ENCODE measurements around the gene MYCBP2.

The MYCBP2 gene

DNA sequence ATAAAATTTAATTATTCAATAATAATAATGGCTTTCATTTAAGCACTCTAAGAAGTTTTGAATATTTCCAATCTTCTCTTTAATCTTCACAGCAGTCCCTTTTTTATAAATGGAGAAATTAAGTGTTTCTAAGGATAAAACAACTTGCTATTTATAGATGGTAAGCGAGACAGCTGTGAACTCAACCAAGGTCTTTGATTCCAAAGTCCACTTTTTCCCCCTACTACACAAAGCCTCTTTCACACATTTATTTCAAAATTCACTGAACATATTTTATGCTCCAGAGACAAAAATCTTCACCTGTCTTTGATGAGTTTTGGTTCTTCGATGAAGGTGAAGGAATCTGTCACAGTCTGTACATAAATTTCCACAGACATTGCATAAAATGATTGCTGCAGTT is 265.5 kb downstream of the MYCBP2 start:
- Histone ChIP-seq H3K27me3 (ENCODE audit: insufficient read depth, low read depth) (no peaks in the 10 kb centered on the region), H3K27ac (no peak overlapping the region), H3K4me3 (IDR thresholded peaks at IDR 0.05; ENCODE audit: insufficient read depth, low read depth, low read length) (no peak overlapping the region), H3K4me1 (ENCODE audit: low read depth, poor library complexity, severe bottlenecking) (no peaks in the 10 kb centered on the region), H3K4me2 (no peak overlapping the region), H3K9ac (no peak overlapping the region), H2AFZ (ENCODE audit: low read depth) (no peak overlapping the region), H4K20me1 (ENCODE audit: insufficient read depth) (no peaks in the 10 kb centered on the region), H3K36me3 (ENCODE audit: insufficient read depth) (no peaks in the 10 kb centered on the region), H3K79me2 (ENCODE audit: insufficient read depth, low read depth) (no peaks in the 10 kb centered on the region)
- no peak for TF ChIP-seq CTCF (conservative IDR thresholded peaks at IDR 0.05; ENCODE audit: low read depth, low read length)

DNA sequence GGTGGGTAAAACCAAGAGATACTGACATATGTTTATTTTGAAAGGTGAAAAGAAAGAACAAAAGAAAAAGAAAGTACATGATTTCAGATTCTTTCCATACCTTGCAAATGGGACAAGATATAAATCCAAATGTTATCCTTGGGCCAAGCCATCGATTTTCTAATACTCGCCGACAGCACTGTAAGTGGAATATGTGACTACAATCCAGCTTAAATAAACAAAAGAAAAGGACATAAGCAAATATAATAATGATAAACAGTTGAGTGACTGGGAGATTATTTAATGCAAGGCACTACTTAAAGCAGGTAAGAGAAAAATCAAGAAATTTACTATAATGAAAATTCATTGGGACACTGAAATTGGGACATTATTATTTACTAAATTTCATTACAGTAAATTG is 270.0 kb downstream of the MYCBP2 start:
- no peak overlapping the region for H3K4me2 ChIP-seq
- H3K36me3 ChIP-seq (ENCODE audit: insufficient read depth): no peaks in the 10 kb centered on the region
- H3K9ac ChIP-seq: no peak overlapping the region
- H3K4me1 ChIP-seq (ENCODE audit: low read depth, poor library complexity, severe bottlenecking): no peaks in the 10 kb centered on the region
- no peaks in the 10 kb centered on the region for H3K27me3 ChIP-seq (ENCODE audit: insufficient read depth, low read depth)
- no peaks in the 10 kb centered on the region for H4K20me1 ChIP-seq (ENCODE audit: insufficient read depth)
- no peak overlapping the region for H3K4me3 ChIP-seq (IDR thresholded peaks at IDR 0.05; ENCODE audit: insufficient read depth, low read depth, low read length)
- H3K79me2 ChIP-seq (ENCODE audit: insufficient read depth, low read depth): no peaks in the 10 kb centered on the region
- H2AFZ ChIP-seq (ENCODE audit: low read depth): no peak overlapping the region
- TF ChIP-seq CTCF (conservative IDR thresholded peaks at IDR 0.05; ENCODE audit: low read depth, low read length): no peak
- H3K27ac ChIP-seq: no peak overlapping the region

DNA sequence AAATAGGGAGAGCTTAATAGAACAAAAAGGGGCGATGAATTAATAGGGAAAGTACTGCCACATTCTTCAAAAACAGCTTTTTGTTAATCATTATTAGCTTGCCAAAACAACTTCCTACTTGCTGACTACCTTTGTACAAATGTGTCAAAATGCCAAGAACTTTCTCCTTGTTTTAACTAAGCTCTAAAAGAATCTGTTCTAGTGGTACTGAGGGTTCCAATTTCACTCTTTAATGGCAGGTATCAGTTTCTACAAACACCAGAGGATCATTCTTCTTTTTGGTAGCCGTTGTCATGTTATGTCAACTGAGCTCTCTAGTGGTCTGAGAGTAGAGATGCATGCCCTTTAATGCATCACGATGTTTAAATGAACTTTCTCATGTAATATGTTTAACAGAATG is 270.5 kb downstream of the MYCBP2 start:
- no peak overlapping the region for H3K4me3 ChIP-seq (IDR thresholded peaks at IDR 0.05; ENCODE audit: insufficient read depth, low read depth, low read length)
- H4K20me1 ChIP-seq (ENCODE audit: insufficient read depth): no peaks in the 10 kb centered on the region
- H3K4me1 ChIP-seq (ENCODE audit: low read depth, poor library complexity, severe bottlenecking): no peaks in the 10 kb centered on the region
- H3K79me2 ChIP-seq (ENCODE audit: insufficient read depth, low read depth): no peaks in the 10 kb centered on the region
- H3K36me3 ChIP-seq (ENCODE audit: insufficient read depth): no peaks in the 10 kb centered on the region
- no peak overlapping the region for H2AFZ ChIP-seq (ENCODE audit: low read depth)
- H3K4me2 ChIP-seq: no peak overlapping the region
- TF ChIP-seq CTCF (conservative IDR thresholded peaks at IDR 0.05; ENCODE audit: low read depth, low read length): no peak
- no peak overlapping the region for H3K27ac ChIP-seq
- H3K27me3 ChIP-seq (ENCODE audit: insufficient read depth, low read depth): no peaks in the 10 kb centered on the region
- H3K9ac ChIP-seq: no peak overlapping the region

DNA sequence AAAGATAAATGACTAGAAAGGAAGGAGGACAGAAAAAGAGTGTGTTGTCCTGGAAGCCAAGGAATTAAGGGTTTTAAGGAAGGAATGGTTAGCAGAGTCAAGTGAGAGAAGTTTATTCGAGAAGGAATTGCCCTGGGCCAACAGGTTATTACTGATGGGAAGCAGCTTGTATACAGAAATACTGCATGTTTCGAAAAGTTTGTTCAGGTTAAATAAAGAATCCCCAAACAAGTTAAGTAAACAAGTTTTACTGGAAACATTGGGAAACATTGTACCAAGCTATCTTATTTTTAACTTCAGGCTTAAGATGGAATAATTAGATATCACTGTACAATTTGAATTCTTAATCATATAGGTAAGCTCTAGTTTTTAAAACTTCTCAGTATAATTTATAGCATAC is 271.7 kb downstream of the MYCBP2 start:
- Histone ChIP-seq H3K36me3 (ENCODE audit: insufficient read depth) (no peaks in the 10 kb centered on the region), H3K4me3 (IDR thresholded peaks at IDR 0.05; ENCODE audit: insufficient read depth, low read depth, low read length) (no peak overlapping the region), H4K20me1 (ENCODE audit: insufficient read depth) (no peaks in the 10 kb centered on the region), H3K79me2 (ENCODE audit: insufficient read depth, low read depth) (no peaks in the 10 kb centered on the region), H3K9ac (no peak overlapping the region), H3K27ac (no peak overlapping the region), H3K4me1 (ENCODE audit: low read depth, poor library complexity, severe bottlenecking) (no peaks in the 10 kb centered on the region), H2AFZ (ENCODE audit: low read depth) (no peak overlapping the region), H3K27me3 (ENCODE audit: insufficient read depth, low read depth) (no peaks in the 10 kb centered on the region), H3K4me2 (no peak overlapping the region)
- TF ChIP-seq CTCF (conservative IDR thresholded peaks at IDR 0.05; ENCODE audit: low read depth, low read length): no peak

DNA sequence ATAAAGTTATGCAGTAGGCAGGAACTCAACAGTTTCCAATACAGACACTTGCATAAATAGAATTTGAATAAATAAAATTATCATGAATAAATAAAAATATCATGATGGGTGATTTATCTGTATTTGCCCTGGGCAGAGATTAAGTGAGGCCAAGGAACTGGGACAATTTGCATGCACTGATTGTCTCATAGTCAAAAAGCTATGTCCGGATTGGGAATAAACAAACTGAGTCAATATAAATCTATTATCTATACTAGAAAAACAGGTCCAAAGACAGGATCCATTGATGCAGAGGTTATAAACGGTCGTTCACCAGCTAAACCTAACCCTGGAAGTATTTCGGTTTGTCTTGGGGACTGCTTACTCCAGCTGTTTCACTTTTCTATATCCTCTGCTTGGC is 273.7 kb downstream of the MYCBP2 start:
- Histone ChIP-seq H2AFZ (ENCODE audit: low read depth) (no peak overlapping the region), H3K4me3 (IDR thresholded peaks at IDR 0.05; ENCODE audit: insufficient read depth, low read depth, low read length) (no peak overlapping the region), H3K27ac (no peak overlapping the region), H3K27me3 (ENCODE audit: insufficient read depth, low read depth) (no peaks in the 10 kb centered on the region), H3K79me2 (ENCODE audit: insufficient read depth, low read depth) (no peaks in the 10 kb centered on the region), H3K36me3 (ENCODE audit: insufficient read depth) (no peaks in the 10 kb centered on the region), H3K4me2 (no peak overlapping the region), H4K20me1 (ENCODE audit: insufficient read depth) (no peaks in the 10 kb centered on the region), H3K4me1 (ENCODE audit: low read depth, poor library complexity, severe bottlenecking) (no peaks in the 10 kb centered on the region), H3K9ac (no peak overlapping the region)
- TF ChIP-seq CTCF (conservative IDR thresholded peaks at IDR 0.05; ENCODE audit: low read depth, low read length): no peak

All from KMS-11 (cell line).